HG03097 (cell line): ENCODE results near the gene MED22.

ENCODE experiments used
- ATAC-seq: cut with Tn5 transposase; IDR thresholded peaks from one replicate; pipeline ENCODE4 v1.9.1; 2021; ENCODE audit not compliant: unreplicated experiment, low FRiP score

The MED22 gene

DNA sequence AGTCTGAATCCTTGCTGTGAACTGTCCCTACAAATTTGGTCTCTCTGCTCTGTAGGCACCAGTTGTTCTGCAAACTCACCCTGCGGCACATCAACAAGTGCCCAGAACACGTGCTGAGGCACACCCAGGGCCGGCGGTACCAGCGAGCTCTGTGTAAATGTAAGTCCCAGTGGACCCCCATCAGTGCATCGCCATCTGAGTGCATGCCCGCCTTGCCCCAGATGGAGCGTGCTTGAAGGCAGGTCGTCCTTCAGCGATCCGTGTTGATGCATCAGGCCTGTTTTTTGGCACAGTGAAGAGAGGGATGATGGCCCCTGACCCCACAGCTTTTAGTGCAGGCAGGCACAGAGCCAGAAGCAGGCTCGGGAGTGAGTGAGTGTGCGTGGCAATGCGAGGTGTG is 9.7 kb upstream of the MED22 start:
- ATAC-seq: no peak

DNA sequence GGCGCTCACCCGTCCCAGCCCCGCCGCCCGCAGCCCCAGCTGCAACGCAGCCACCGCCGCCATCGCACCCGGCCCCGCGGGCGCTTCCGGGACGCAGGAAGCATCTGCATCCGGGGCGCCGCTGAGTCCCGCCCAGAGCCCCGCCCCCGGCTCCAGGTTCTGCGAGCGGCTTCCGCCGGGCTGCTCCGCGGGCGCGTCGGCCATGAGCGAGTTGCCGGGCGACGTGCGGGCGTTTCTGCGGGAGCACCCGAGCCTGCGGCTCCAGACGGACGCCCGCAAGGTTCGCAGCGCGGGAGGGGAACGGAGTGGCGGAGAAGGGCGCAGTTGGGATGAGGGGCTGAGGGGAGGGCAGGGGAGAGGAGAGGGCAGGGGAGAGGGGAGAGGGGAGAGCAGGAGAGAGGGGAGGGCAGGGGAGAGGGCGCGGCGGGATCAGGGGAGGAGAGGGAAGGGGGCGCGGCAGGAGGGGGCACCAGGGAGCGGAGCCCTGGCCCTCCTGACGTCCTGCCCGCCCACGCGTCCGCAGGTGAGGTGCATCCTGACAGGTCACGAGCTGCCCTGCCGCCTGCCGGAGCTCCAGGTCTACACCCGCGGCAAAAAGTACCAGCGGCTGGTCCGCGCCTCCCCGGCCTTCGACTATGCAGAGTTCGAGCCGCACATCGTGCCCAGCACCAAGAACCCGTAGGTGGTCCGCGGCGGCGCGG is 8.6 kb upstream of the MED22 start, which contains the start of the genes SURF1 and SURF2:
TSS of gene SURF1 (minus strand) at position 97 of the 701 bp plus-strand sequence. CDS start at position 63, 34 bp downstream.
TSS of gene SURF2 (plus strand) at position 160 of the 701 bp plus-strand sequence. CDS start at position 203, 43 bp downstream.
- ATAC-seq: no peak

DNA sequence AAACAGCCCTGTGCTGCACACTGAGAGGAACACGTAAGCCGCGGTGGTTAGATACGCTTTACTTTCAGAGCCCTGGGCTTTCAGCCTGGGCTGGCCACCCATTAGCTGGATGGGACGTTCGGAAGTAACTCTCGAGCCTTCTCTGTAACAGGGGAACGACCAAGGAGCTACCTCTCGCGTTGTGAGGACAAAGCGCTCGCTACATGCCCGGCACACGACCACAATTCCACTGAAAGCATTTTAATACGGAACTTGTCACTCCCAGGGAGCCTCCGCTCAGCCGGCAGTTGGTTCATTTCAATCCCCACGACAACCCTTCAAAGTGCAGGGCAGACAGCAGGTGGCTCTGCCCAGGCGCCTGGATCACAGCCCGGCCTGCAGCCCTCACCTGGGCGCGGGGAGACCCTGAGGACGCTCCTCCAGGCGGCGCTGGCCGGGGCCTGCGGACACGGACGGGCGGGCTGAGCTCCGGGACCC is 8.0 kb upstream of the MED22 start:
- no peak for ATAC-seq

DNA sequence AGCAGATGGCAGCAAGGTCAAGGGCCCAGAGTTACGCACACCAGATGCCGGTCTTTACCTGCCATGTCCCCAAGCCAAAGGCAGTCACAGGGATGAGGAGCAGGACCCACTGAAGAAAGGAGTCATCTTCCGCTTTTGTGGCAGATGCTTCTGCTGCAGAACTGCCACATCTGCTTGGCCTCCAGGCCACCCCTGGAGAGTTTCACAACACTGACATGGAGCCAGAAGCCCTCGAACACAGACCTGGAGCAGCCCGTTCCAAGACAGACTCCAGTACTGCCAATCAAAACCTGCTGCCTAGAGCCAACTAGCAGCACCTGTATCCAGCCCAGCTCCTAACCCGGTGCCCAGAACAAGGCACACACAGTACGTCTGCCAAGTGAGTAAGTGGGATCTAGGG is 6.8 kb upstream of the MED22 start:
- no peak for ATAC-seq

DNA sequence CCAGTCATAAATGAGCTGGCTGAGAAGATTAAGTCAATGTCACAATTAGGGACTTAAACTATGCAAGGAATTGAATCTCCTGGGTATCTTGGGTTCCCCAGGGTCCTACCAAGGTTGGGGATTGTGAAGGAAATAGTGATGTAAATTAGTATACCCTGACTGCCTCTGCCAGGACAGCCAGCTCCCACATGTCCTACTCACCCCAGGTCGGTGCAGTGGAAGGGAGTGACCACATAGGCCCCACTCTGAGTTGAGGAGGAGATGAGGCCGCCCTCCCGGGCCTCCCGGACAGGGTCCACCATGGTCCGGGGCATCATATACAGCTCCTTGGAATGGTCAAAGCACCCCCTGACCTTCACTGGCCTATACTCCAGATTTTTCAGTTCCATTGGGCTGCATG is 5.6 kb upstream of the MED22 start:
- ATAC-seq: no peak

DNA sequence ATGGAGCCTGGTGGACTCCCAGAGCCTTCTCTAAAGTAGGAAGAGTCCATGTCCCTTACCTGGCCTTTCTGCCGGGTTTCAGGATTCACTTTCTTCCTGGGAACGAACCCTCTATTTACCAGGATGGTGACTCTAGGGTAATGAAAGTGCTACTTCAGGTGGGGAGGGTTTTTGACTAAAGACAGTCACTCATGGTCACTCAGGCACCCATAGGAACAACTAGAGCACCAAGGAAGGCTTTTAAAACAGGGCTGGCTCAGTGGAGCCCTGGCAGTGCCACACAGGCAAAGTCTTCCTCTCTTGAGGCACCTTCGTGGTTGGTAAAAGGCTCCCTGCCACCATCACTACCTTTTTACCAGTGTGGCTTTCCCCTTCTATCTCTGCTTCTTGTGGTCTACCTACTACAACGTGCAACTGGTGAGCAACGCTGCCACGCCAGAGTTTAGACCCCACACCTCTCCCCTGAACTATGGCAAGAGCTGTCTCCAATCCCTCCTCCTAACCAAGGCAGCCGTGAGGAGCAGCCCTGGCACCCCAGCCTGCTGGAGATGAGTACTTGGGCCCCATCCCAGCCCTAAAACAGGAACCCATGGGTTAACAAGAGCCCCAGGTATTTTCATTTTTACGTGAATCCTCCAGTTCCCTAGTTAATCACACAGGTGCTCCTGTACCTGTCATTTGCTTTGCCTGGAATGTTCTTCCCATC is 4.9 kb upstream of the MED22 start:
- ATAC-seq: no peak

DNA sequence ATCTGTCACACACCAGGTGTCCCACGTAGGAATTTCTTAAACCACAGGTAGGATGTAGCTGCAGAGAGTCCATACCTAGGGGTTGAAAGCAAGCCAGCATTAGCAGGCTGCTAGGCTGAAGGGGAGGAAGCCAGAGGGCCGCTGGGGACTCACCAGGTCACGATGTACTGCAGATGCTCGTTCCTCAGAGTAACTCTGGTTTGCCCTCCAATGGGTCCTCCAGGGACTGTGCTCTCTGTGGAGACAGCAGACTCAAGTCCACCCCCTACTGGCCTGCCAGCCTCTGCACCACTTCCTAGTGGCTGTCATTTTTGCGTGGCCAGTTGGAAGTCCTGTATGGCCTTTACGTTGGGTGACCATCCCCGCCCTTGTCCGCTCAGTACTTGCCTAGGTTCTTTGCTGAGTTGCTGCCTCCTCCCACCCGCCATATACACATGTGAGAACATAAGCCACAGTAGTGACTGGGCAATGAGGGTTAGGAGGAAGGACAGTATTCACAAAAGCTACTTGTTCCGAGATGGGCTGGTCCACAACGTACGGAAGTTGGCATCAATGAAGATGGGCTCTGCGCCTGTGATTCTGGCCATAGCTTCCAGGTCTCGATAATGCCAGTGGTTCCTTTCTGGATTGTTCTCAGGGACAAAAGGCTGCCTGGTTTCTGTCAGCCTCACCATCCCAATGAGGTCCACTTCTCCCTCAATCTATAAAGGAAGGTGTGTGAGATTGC is 4.1 kb upstream of the MED22 start:
- ATAC-seq: no peak

DNA sequence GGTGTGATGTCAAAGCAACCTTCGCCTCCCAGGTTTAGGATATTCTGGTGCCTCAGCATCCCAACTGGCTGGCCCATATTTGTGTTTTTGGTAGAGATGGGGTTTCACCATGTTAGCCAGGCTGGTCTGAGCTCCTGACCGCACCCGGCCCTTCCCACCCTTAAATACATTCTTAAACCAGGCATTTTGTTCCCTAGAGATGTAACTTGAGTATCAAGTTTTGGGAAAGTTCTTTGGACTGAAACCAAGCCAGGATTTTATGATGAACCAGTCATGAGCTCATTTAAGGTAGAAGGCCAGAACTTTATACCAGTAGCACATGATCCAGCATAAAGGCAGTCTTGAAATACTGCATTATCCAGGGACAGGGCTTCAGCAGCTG is 3.6 kb upstream of the MED22 start:
- no peak for ATAC-seq

DNA sequence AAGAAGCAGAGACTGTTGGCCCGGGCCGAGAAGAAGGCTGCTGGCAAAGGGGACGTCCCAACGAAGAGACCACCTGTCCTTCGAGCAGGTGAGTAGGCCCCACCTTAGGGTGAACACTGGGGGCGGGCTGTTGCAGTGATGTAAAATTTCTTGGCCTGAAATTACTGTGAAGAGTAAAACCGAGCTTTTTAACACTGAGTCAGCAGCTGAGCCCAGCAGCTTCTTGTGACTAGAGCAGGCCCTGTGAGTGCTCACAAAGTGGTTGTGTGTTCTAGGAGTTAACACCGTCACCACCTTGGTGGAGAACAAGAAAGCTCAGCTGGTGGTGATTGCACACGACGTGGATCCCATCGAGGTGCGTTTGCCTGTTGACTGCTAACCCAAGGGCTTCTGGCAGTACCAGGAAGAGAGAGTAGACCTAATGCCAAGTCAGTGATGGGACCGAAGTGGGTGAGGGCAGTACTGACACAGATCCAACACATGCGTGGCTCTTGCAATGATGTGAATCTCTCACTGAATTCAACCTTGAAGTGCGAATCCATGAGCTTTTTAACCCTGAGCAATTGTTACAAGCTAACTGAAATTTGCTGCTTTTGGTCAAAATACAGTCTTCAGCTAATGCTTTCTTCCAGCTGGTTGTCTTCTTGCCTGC is 2.2 kb upstream of the MED22 start:
- ATAC-seq: no peak

DNA sequence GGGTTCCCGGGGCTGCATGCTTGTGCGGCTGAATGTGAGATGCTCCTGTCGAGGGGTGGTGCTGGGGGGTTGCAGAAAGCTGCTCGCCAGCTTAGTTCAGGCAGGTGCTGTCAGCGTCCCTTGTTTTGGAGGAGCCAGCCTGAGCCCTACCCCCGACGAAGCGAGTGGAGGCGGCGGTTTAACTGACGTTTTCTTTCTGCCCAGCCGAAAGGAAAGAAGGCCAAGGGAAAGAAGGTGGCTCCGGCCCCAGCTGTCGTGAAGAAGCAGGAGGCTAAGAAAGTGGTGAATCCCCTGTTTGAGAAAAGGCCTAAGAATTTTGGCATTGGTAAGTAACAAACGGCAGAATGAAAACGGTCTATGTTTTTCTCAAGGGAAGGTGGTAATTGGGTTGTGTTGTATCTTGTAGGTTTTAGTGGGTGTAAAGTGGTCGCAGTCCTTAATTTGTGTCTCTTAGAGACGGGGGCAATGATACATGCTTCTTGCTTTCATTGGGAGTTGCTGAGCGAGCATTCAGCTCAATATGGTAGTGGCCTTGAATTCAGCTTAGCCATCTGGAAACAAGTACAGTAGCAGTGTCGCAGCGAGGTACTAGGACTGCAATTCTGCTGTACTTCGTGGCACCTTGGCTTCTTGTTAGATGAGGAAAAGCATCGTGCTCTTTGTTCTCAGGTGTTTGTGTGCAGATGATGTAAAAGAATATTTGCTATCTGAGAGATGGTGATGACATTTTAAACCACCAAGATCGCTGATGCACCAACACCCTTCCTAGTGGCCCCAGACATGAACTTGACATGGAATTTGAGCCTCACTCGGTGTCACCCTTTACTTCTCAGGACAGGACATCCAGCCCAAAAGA is 1.0 kb upstream of the MED22 start:
- ATAC-seq: no peak

DNA sequence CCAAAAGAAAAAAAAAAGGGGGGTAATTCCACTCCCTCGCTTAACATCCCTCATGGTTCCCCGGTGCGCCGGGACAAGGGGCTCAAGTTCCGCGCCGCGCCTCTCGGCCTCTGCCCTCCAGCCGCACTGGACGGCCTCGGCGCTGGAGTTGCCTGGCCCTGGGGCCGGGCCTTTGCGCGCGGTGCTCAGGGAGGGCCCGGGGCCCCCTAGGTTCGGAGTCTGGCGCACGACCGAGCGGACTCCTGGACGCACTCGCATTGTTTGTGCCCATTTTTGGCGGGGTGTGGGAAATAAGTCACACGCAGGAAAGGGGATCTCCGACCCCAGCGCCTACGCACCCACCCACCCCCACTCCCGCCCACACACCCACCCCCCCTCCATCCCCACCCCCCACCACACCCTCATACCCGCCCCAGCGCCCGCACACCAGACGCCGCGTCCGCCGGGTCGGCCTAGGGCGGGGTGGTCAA is 381 bp downstream of the MED22 start:
- ATAC-seq: peak; percentile 23

DNA sequence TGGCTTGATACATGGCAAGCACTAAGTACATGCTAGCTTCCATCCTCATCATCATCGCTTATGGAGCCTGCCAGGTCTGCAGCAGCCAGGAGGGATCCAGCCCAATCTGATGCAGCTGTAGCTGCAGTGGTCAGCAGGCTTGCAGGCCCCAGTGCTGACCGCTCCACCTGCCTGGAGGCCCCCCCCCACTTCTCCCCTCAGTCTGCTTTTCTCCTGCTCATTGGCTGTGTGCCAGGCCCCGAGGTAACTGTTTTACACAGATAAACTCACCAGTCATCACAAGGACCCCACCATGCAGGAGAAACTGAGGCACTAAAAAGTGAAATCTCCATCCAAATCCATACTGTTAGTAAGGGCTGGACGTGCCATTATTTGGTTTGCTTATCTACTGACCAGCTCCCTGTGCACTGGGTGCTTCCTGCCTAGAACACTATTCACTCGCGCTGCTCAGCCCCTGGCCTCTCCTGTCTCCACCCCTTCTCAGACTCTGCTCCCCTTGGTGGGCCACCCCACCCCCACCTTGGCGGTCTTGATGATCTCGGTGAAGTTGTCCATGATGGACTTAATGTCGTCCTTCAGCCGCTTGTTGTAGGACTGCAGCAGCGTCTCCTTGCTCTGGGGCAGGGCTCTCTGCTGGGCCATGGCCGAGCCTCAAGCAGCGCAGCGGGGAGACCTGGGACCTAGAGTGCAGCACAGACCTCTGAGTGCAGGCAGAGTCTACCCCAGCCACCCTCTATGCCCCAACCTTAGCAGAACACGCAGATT is 1.7 kb downstream of the MED22 start:
- ATAC-seq: no peak

DNA sequence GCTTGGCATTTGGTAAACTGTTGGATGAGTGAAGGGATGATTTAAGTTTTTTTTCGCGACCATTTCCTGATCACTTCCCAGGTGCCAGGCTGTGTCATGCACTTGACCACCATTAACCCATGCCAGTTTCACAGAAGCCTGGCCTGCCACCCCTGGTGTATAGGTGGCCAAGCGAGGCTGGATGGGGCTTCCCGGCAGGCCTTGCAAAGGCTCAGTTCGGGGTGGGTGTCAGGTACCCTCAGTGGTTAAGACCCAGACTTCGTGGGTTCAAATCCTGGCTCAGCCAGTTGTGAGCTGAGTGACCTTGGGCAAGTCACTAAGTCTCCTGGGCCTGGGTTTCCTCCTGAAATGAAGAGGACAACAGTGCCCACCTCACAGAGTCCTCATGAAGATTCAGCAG is 2.3 kb downstream of the MED22 start:
- ATAC-seq: no peak

DNA sequence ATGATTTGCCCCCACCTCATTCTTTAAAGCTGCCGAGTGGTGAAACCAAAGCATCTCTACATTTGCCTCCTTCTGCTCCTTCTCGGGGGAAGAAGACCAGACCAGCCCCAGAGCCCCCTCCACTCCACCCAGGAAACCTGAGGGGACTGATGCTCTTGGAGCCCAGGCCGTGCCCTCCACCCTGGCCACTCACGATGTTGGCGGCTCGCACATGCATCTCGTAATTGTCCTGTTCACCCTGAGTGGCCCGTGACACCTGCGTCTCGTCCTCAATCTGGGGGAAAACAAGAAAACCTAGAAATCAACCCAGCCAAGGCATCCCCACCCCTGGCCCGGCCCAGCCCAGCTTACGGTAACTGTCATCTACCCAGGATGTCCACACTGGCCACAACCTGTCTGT is 3.0 kb downstream of the MED22 start:
- ATAC-seq: no peak

DNA sequence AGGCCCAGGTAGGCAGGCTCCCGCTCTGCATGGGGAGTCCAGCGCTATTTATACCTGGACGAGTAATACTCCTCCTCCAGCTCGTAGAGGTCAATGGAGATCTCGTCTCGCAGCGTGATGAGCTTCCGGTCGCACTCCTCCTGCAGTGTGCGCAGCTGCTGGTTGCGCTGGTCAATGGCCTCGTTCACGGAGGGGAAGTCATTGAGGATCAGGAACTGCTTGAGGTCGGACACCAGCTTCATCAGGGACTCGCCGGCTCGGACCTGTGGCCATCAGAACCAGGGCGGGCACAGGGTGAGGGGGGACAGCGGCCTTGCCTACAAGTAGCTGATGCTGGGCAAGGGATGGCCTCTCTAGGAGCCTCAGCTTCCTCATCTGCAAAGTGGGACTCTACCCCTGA is 3.9 kb downstream of the MED22 start:
- ATAC-seq: no peak

DNA sequence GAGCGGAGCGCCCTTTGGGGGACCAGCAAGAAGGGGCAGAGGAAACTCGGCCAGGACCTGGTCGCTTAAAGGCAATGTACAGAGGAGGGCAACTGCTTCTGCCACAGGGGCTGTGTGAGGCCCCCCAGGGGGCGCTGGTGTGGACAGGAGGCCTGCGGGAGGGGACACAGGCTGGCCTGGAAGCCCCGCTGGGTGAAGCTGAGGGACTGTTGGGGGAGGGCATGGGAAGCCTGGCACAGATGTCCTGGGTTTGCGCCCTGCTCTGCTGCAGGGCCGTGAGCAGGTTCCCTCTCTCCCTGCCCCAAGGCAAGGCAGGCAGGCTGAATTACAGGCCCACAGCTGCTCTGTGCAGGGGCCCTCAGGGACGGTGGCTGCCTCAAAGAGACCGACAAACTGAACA is 5.4 kb downstream of the MED22 start:
- ATAC-seq: no peak

DNA sequence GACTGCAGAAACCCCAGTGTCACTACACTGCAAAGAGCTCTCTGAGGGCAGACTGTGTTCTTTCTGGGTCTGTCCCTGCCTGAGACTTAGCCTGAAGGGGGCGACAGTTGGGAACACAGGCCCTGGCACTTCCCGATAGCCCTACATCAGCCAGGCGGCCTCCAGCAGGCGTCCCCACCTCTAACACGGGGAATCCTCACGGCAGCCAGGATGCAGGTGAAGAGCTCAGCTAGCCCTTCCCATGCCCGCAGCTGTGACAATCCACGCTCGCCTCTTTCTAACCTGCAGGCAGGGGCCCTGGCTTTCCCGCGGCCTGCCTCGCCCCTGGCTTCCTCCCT is 5.9 kb downstream of the MED22 start:
- ATAC-seq: no peak

DNA sequence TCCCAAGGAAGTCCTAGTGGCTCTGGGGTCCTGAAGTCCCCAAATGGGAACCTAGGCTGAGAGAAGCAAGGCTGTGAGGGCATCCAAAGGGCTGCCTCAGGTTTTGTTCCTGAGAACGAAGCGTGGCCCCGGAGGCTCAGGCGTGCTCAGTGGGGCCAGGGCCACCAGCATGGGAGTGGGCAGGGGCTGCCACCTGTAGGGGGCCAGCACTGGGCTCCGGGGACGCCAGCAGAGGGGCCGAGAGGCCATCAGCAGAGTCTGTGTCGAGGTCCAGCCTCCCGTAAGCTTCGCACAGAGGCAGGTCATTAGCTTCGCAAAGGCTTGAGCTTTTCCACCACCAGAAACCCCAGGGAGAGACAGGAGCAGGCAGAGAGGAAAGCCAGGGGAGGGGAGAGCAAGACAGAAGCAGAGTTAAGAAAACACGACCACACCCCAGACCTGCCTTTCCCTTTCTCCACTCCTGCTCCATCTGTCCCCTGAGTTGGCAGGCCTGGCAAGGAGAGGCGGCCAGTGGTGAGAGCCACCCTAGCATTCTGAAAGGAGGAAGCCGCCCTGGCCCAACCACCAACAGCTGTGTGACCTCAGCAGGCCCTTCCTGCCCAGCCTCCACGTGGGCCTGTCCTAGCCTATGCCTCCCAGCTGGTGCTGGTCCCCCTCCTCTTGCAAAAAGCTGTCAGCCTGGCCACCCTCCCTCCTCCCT is 6.4 kb downstream of the MED22 start:
- no peak for ATAC-seq

DNA sequence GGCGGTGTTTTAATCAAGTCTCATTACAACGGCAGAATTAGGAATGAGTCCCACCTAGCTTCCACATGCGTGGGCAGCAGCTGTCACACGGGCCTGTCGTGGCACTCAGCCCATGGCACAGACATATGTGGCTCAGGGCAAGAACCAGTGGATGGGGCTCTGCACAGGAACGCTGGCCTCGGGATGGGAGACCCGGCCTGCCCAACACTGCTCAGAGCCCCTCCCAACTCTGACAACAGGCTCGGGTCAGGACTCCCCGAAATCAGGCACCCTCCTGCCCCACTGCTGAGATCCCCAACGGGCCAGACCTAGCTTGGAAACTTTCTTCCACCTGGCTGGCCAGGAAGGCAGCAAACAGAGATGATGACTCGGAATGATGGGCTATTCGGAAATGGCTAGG is 7.0 kb downstream of the MED22 start:
- no peak for ATAC-seq
